GM23338 (cell line): ENCODE measurements around the gene RIOK3. TPM values are rescaled to one million over a fixed set of nuclear protein-coding genes. Genes with fewer than 3 reads are reported as not detected.

ENCODE experiments used
- ATAC-seq: fragments of 200-7000 bp; cut with Tn5 transposase; 3 replicates; pipeline ENCODE4 v1.9.1; 2020
- DNase-seq: peaks from one replicate; pipeline ENCODE4 v3.0.0-alpha.2; 2015; ENCODE audit warnings: low spot score
- H2AFZ ChIP-seq: fragments of 200-600 bp; sonication (generic); 2 replicates; pipeline ENCODE4 v1.8.0; 2016; ENCODE audit warnings: antibody characterized with exemption, mild to moderate bottlenecking, moderate library complexity
- H3F3A ChIP-seq: fragments of 200-600 bp; sonication (generic); replicated peaks from 2 replicates; pipeline ENCODE4 v1.8.0; 2017; ENCODE audit warnings: antibody characterized with exemption, mixed run types, low read depth
- H3K27ac ChIP-seq: fragments of 200-600 bp; sonication (generic); 2 replicates; pipeline ENCODE4 v1.6.1; 2016; ENCODE audit warnings: low read depth
- H3K27me3 ChIP-seq: fragments of 200-600 bp; sonication (generic); 2 replicates; pipeline ENCODE4 v1.8.0; 2016; ENCODE audit warnings: mild to moderate bottlenecking, mixed run types, moderate library complexity; ENCODE audit not compliant: insufficient read depth
- H3K36me3 ChIP-seq: fragments of 200-600 bp; sonication (generic); 2 replicates; pipeline ENCODE4 v1.8.0; 2016; ENCODE audit warnings: mild to moderate bottlenecking; ENCODE audit not compliant: insufficient read depth
- H3K4me1 ChIP-seq: fragments of 200-600 bp; sonication (generic); 2 replicates; pipeline ENCODE4 v1.8.0; 2016; ENCODE audit warnings: mild to moderate bottlenecking, moderate library complexity; ENCODE audit not compliant: insufficient read depth
- H3K4me2 ChIP-seq: fragments of 200-600 bp; sonication (generic); 2 replicates; pipeline ENCODE4 v1.7.1; 2017; ENCODE audit warnings: mixed run types
- H3K4me3 ChIP-seq: fragments of 200-600 bp; sonication (generic); 2 replicates; pipeline ENCODE4 v1.6.1; 2016; ENCODE audit warnings: mixed run types
- H3K79me2 ChIP-seq: fragments of 200-600 bp; sonication (generic); replicated peaks from 2 replicates; pipeline ENCODE4 v1.8.0; 2017; ENCODE audit warnings: mild to moderate bottlenecking; ENCODE audit not compliant: insufficient read depth
- H3K9me2 ChIP-seq: fragments of 200-600 bp; sonication (generic); 2 replicates; pipeline ENCODE4 v1.8.0; 2017; ENCODE audit not compliant: insufficient read depth
- H4K20me1 ChIP-seq: fragments of 200-600 bp; sonication (generic); replicated peaks from 2 replicates; pipeline ENCODE4 v1.8.0; 2017; ENCODE audit warnings: mild to moderate bottlenecking; ENCODE audit not compliant: insufficient read depth
- H3K27ac Mint-ChIP-seq: 2 replicates; pipeline ENCODE4 v1.8.0; 2020; ENCODE audit warnings: inconsistent platforms, mild to moderate bottlenecking, moderate library complexity, mixed read lengths
- H3K27me3 Mint-ChIP-seq: 3 replicates; pipeline ENCODE4 v1.8.0; 2022; ENCODE audit warnings: low read depth, mild to moderate bottlenecking, moderate library complexity, mixed read lengths, inconsistent platforms; ENCODE audit not compliant: insufficient read depth, poor library complexity
- H3K36me3 Mint-ChIP-seq: 3 replicates; pipeline ENCODE4 v1.8.0; 2021; ENCODE audit warnings: low read depth, mild to moderate bottlenecking, inconsistent platforms, moderate library complexity, mixed read lengths
- H3K4me1 Mint-ChIP-seq: 3 replicates; pipeline ENCODE4 v1.8.0; 2020; ENCODE audit warnings: mild to moderate bottlenecking, inconsistent platforms, mixed read lengths
- H3K4me3 Mint-ChIP-seq: 3 replicates; pipeline ENCODE4 v1.8.0; 2021; ENCODE audit warnings: moderate library complexity, mild to moderate bottlenecking, inconsistent platforms, mixed read lengths
- H3K9me3 Mint-ChIP-seq: 3 replicates; pipeline ENCODE4 v1.8.0; 2020; ENCODE audit warnings: moderate library complexity, mild to moderate bottlenecking, inconsistent platforms, mixed read lengths
- CREB1 ChIP-seq: fragments of 250-450 bp; sonication (Bioruptor Pico); IDR thresholded peaks from 2 replicates; pipeline ENCODE4 v1.5.0; 2020; ENCODE audit warnings: low read depth, mild to moderate bottlenecking, moderate library complexity
- EZH2 ChIP-seq: fragments of 200-600 bp; sonication (generic); IDR thresholded peaks from one replicate; pipeline ENCODE4 v1.8.0; 2017; ENCODE audit warnings: antibody characterized with exemption, mild to moderate bottlenecking, low read depth; ENCODE audit not compliant: unreplicated experiment
- EZH2phosphoT487 ChIP-seq: fragments of 200-600 bp; sonication (generic); IDR thresholded peaks from one replicate; pipeline ENCODE4 v1.8.1; 2018; ENCODE audit warnings: antibody characterized with exemption; ENCODE audit not compliant: unreplicated experiment
- JUNB ChIP-seq: IDR thresholded peaks from one replicate; pipeline ENCODE4 v1.6.1; 2016; ENCODE audit warnings: antibody characterized with exemption; ENCODE audit not compliant: unreplicated experiment
- NANOG ChIP-seq: IDR thresholded peaks from 2 replicates; pipeline ENCODE4 v1.6.1; 2016; ENCODE audit warnings: antibody characterized with exemption, borderline replicate concordance
- POLR2AphosphoS5 ChIP-seq: IDR thresholded peaks from 2 replicates; pipeline ENCODE4 v1.6.1; 2016; ENCODE audit warnings: antibody characterized with exemption, low read depth
- STAT1 ChIP-seq: IDR thresholded peaks from one replicate; pipeline ENCODE4 v1.6.1; 2016; ENCODE audit warnings: antibody characterized with exemption; ENCODE audit not compliant: unreplicated experiment
- ZNF114 ChIP-seq: fragments of 250-450 bp; sonication (Bioruptor Pico); IDR thresholded peaks from 2 replicates; pipeline ENCODE4 v1.5.0; 2020; ENCODE audit warnings: mild to moderate bottlenecking, moderate library complexity
- ZNF331 ChIP-seq: fragments of 250-450 bp; sonication (Bioruptor Pico); IDR thresholded peaks from 2 replicates; pipeline ENCODE4 v1.5.0; 2020; ENCODE audit warnings: low read depth, mild to moderate bottlenecking, moderate library complexity
- polyA plus RNA-seq: library from polyadenylated mRNA; unstranded; fragments of >200 nt; fragmentation: Nextera tagmentation; extraction: Ambion mirVana; gene quantifications from 2 replicates; pipeline ENCODE4 v1.2.1, GENCODE V29; 2016
- total RNA-seq: library from RNA; depleted of rRNA; stranded (reverse); fragments of >200 nt; shearing (Covaris generic); gene quantifications from 2 replicates; pipeline ENCODE4 v1.2.3, GENCODE V29; 2014
- TF ChIP-seq, protein P1 (sequence below), 2 experiments: fragments of 200-600 bp in 1 of 2; sonication (generic) in 1 of 2; conservative IDR thresholded peaks; 2 replicates each; pipeline versions ENCODE4 v1.5.1 to v1.6.1; 2016 to 2017; ENCODE audit warnings: antibody characterized with exemption in 2 of 2, low read depth in 2 of 2, mild to moderate bottlenecking in 2 of 2, moderate library complexity in 1 of 2
- TF ChIP-seq, protein P2 (sequence below): fragments of 250-450 bp; sonication (Bioruptor Pico); IDR thresholded peaks from 2 replicates; pipeline ENCODE4 v1.5.0; 2020; ENCODE audit warnings: mild to moderate bottlenecking, moderate library complexity
- TF ChIP-seq, protein P3 (sequence below): IDR thresholded peaks from 2 replicates; pipeline ENCODE4 v1.6.1; 2016; ENCODE audit warnings: antibody characterized with exemption

The RIOK3 gene
- total and polyA plus RNA-seq, 2 experiments from 2014 or later: 20.8 to 22.1 TPM

DNA sequence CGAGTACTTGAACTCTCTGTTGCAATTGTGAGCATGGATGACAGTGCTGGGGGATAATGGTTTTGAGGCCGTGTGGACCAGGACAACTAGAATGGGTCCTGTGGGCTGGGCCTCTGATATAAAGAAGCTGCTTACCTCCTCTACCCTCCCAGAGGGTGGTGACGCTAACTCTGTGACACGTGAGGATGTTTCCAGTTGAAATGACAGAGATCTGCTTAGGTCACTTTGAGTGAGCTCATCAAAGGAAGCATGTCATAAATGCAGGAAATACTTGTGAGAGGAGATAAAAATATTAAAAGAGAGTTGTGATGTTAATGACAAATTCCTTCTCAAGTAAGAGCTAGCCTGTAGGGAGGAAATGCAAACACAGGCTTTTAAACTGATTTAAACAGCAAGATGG, 66.6 kb downstream of the RIOK3 start:
- Histone ChIP-seq H3K4me3 (no peak overlapping the region), H3K79me2 (no peaks in the 10 kb centered on the region), H3K36me3 (peaks cover 42% of the 10 kb centered on the region), H3K4me1 (no peaks in the 10 kb centered on the region), H4K20me1 (peaks cover 7% of the 10 kb centered on the region), H3K27me3 (no peaks in the 10 kb centered on the region), H3K9me2 (no peaks in the 10 kb centered on the region), H3K27ac (no peak overlapping the region), H3K4me2 (no peak overlapping the region), H3F3A (peaks cover 7% of the 10 kb centered on the region; the same call in 1 of the 2 replicates), H2AFZ (no peak overlapping the region)
- ATAC-seq: no peak
- Mint-ChIP-seq H3K9me3 (no peaks in the 10 kb centered on the region), H3K36me3 (peaks cover 59% of the 10 kb centered on the region), H3K27ac (0 out of 2 replicates have a peak overlapping the region, but pooled peaks have one; percentile 3), H3K4me1 (peaks cover 4% of the 10 kb centered on the region), H3K4me3 (no peak overlapping the region), H3K27me3 (no peaks in the 10 kb centered on the region)
- no peak for TF ChIP-seq ZNF114 (CRISPR knock-in tag)
- TF ChIP-seq EZH2: no peak
- TF ChIP-seq CREB1: no peak
- TF ChIP-seq ZNF331: no peak
- TF ChIP-seq POLR2AphosphoS5: no peak
- TF ChIP-seq NANOG: no peak
- no peak for TF ChIP-seq STAT1
- TF ChIP-seq, protein P1, sequence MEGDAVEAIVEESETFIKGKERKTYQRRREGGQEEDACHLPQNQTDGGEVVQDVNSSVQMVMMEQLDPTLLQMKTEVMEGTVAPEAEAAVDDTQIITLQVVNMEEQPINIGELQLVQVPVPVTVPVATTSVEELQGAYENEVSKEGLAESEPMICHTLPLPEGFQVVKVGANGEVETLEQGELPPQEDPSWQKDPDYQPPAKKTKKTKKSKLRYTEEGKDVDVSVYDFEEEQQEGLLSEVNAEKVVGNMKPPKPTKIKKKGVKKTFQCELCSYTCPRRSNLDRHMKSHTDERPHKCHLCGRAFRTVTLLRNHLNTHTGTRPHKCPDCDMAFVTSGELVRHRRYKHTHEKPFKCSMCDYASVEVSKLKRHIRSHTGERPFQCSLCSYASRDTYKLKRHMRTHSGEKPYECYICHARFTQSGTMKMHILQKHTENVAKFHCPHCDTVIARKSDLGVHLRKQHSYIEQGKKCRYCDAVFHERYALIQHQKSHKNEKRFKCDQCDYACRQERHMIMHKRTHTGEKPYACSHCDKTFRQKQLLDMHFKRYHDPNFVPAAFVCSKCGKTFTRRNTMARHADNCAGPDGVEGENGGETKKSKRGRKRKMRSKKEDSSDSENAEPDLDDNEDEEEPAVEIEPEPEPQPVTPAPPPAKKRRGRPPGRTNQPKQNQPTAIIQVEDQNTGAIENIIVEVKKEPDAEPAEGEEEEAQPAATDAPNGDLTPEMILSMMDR (conservative IDR thresholded peaks at IDR 0.05; ENCODE audit: low read depth in 2 of 2): no peak
- TF ChIP-seq, protein P2, sequence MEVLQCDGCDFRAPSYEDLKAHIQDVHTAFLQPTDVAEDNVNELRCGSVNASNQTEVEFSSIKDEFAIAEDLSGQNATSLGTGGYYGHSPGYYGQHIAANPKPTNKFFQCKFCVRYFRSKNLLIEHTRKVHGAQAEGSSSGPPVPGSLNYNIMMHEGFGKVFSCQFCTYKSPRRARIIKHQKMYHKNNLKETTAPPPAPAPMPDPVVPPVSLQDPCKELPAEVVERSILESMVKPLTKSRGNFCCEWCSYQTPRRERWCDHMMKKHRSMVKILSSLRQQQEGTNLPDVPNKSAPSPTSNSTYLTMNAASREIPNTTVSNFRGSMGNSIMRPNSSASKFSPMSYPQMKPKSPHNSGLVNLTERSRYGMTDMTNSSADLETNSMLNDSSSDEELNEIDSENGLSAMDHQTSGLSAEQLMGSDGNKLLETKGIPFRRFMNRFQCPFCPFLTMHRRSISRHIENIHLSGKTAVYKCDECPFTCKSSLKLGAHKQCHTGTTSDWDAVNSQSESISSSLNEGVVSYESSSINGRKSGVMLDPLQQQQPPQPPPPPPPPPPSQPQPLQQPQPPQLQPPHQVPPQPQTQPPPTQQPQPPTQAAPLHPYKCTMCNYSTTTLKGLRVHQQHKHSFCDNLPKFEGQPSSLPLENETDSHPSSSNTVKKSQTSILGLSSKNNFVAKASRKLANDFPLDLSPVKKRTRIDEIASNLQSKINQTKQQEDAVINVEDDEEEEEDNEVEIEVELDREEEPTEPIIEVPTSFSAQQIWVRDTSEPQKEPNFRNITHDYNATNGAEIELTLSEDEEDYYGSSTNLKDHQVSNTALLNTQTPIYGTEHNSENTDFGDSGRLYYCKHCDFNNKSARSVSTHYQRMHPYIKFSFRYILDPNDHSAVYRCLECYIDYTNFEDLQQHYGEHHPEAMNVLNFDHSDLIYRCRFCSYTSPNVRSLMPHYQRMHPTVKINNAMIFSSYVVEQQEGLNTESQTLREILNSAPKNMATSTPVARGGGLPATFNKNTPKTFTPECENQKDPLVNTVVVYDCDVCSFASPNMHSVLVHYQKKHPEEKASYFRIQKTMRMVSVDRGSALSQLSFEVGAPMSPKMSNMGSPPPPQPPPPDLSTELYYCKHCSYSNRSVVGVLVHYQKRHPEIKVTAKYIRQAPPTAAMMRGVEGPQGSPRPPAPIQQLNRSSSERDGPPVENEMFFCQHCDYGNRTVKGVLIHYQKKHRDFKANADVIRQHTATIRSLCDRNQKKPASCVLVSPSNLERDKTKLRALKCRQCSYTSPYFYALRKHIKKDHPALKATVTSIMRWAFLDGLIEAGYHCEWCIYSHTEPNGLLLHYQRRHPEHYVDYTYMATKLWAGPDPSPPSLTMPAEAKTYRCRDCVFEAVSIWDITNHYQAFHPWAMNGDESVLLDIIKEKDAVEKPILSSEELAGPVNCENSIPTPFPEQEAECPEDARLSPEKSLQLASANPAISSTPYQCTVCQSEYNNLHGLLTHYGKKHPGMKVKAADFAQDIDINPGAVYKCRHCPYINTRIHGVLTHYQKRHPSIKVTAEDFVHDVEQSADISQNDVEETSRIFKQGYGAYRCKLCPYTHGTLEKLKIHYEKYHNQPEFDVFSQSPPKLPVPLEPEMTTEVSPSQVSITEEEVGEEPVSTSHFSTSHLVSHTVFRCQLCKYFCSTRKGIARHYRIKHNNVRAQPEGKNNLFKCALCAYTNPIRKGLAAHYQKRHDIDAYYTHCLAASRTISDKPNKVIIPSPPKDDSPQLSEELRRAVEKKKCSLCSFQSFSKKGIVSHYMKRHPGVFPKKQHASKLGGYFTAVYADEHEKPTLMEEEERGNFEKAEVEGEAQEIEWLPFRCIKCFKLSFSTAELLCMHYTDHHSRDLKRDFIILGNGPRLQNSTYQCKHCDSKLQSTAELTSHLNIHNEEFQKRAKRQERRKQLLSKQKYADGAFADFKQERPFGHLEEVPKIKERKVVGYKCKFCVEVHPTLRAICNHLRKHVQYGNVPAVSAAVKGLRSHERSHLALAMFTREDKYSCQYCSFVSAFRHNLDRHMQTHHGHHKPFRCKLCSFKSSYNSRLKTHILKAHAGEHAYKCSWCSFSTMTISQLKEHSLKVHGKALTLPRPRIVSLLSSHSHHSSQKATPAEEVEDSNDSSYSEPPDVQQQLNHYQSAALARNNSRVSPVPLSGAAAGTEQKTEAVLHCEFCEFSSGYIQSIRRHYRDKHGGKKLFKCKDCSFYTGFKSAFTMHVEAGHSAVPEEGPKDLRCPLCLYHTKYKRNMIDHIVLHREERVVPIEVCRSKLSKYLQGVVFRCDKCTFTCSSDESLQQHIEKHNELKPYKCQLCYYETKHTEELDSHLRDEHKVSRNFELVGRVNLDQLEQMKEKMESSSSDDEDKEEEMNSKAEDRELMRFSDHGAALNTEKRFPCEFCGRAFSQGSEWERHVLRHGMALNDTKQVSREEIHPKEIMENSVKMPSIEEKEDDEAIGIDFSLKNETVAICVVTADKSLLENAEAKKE (CRISPR knock-in tag): no peak
- TF ChIP-seq, protein P3, sequence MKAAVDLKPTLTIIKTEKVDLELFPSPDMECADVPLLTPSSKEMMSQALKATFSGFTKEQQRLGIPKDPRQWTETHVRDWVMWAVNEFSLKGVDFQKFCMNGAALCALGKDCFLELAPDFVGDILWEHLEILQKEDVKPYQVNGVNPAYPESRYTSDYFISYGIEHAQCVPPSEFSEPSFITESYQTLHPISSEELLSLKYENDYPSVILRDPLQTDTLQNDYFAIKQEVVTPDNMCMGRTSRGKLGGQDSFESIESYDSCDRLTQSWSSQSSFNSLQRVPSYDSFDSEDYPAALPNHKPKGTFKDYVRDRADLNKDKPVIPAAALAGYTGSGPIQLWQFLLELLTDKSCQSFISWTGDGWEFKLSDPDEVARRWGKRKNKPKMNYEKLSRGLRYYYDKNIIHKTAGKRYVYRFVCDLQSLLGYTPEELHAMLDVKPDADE: no peak
- no peak for TF ChIP-seq JUNB
- no peak for TF ChIP-seq EZH2phosphoT487
- DNase-seq: no peak
